Measurements from ENCODE around the gene SLC3A2. TPM values are rescaled to one million over a fixed set of nuclear protein-coding genes. Genes with fewer than 3 reads are reported as not detected.

The SLC3A2 gene
- total and polyA plus RNA-seq, 2 of the 13 experiments (the other 11 are each of a cell fraction or from before 2014, with no cell fraction given) = 213 to 226 TPM

DNA sequence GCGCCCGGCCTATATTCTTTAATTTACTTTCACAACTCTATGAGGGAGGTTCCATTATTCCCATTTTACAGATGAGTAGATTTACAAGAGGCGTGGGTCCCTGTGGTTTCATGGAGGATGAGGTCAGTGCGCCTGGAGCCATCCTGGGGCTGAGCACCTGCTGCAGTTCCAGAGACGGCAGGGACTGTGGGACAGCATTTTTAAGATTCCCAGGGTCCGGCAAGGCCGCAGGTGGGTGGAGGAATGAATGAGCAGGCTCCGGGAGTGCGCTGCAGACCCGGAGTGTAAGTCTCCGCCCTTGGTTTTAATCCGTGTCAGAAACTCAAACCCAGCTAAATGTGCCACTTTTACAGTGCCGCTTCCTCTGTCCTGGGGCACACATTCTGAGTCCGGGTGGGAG, 44.6 kb downstream of the SLC3A2 start:
- CTCF ChIA-PET (ENCODE audit: low intra/inter-chr PET ratio, low total read pairs) = no interaction called here
- Histone ChIP-seq H3K4me2 (ENCODE audit: low read depth, low read length) (no peak overlapping the region), H3K4me3 (replicated peaks in 1 of 3; ENCODE audit: insufficient read depth in 1 of 3, low read depth in 2 of 3, low read length in 3 of 3) (no peak overlapping the region), H3K79me2 (ENCODE audit: insufficient read depth, low read length) (no peaks in the 10 kb centered on the region), H3K36me3 (replicated peaks in 1 of 2; ENCODE audit: control insufficient read depth in 1 of 2, insufficient read depth in 2 of 2, low read length in 2 of 2) (no peaks in the 10 kb centered on the region), H3K9me3 (ENCODE audit: low read length) (no peaks in the 10 kb centered on the region), H3K4me1 (ENCODE audit: insufficient read depth, low read length) (no peaks in the 10 kb centered on the region), H3K9ac (ENCODE audit: insufficient read depth, low read depth, low read length) (no peak overlapping the region), H4K20me1 (ENCODE audit: insufficient read depth, low read length) (no peaks in the 10 kb centered on the region), H3K27ac (ENCODE audit: extremely low read length, insufficient read depth, low read length) (no peak overlapping the region), H3K27me3 (ENCODE audit: control insufficient read depth in 1 of 2, insufficient read depth in 2 of 2, low read length in 2 of 2) (peaks cover 8 to 39% of the 10 kb centered on the region in 2 experiments; a peak in 4 of 5 replicates), H2AFZ (ENCODE audit: low read length) (no peak overlapping the region)
- 59% methylated on average over 13 of the region's 14 CpGs for WGBS (ENCODE audit: low lambda C conversion rate)
- intact Hi-C loops (cut with micrococcal nuclease; ENCODE audit: unreplicated experiment) = no loop called here
- FAIRE-seq = no peak
- DNase-seq (ENCODE audit: low spot score) = no peak
- ATAC-seq = no peak
- POLR2A ChIA-PET = no interaction called here
- in situ Hi-C loops (cut with HindIII; ENCODE audit: extremely low pct_ligation_motif_present, low pct_unique_long_range_greater_than_20kb) = no loop called here
- no TSS peak for BruUV-seq (replicated peaks)
- TF ChIP-seq HNF4A (CRISPR knock-in tag; IDR thresholded peaks at IDR 0.05) = no peak
- TF ChIP-seq ZNF629 (CRISPR knock-in tag; conservative IDR thresholded peaks at IDR 0.05) = 0 out of 2 replicates have a peak, but pooled peaks have one; percentile 7

- Histone ChIP-seq H3K9me3 (ENCODE audit: low read length) (no peaks in the 10 kb centered on the region), H3K36me3 (replicated peaks in 1 of 2; ENCODE audit: control insufficient read depth in 1 of 2, insufficient read depth in 2 of 2, low read length in 2 of 2) (no peaks in the 10 kb centered on the region), H3K9ac (ENCODE audit: insufficient read depth, low read depth, low read length) (no peak overlapping the region), H3K4me3 (replicated peaks in 1 of 3; ENCODE audit: insufficient read depth in 1 of 3, low read depth in 2 of 3, low read length in 3 of 3) (no peak overlapping the region), H3K4me2 (ENCODE audit: low read depth, low read length) (no peak overlapping the region), H3K4me1 (ENCODE audit: insufficient read depth, low read length) (no peaks in the 10 kb centered on the region), H4K20me1 (ENCODE audit: insufficient read depth, low read length) (no peaks in the 10 kb centered on the region), H3K79me2 (ENCODE audit: insufficient read depth, low read length) (no peaks in the 10 kb centered on the region), H3K27ac (ENCODE audit: extremely low read length, insufficient read depth, low read length) (no peak overlapping the region), H3K27me3 (ENCODE audit: control insufficient read depth in 1 of 2, insufficient read depth in 2 of 2, low read length in 2 of 2) (peaks cover 5 to 35% of the 10 kb centered on the region in 2 experiments; a peak in 4 of 5 replicates), H2AFZ (ENCODE audit: low read length) (no peak overlapping the region)
- ChIA-PET POLR2A (no interaction called here), CTCF (ENCODE audit: low intra/inter-chr PET ratio, low total read pairs) (no interaction called here)
- DNase-seq (ENCODE audit: low spot score) (no peak), FAIRE-seq (no peak), ATAC-seq (no peak)
- intact Hi-C loops (cut with micrococcal nuclease; ENCODE audit: unreplicated experiment) (no loop called here), in situ Hi-C loops (cut with HindIII; ENCODE audit: extremely low pct_ligation_motif_present, low pct_unique_long_range_greater_than_20kb) (no loop called here)
- no TSS peak for BruUV-seq (replicated peaks)
- WGBS (ENCODE audit: low lambda C conversion rate) = 80% methylated on average over 53 of the region's 71 CpGs
- TF ChIP-seq FOXO1 (CRISPR knock-in tag; IDR thresholded peaks at IDR 0.05) (no peak), ZNF597 (CRISPR knock-in tag; IDR thresholded peaks at IDR 0.05) (no peak), CREB1 (IDR thresholded peaks at IDR 0.05) (no peak), CREB1 (CRISPR knock-in tag; IDR thresholded peaks at IDR 0.05) (no peak), RFXAP (CRISPR knock-in tag; IDR thresholded peaks at IDR 0.05; ENCODE audit: borderline replicate concordance) (no peak), PITX1 (CRISPR knock-in tag; IDR thresholded peaks at IDR 0.05) (no peak), SIX4 (CRISPR knock-in tag; IDR thresholded peaks at IDR 0.05) (no peak), KAT7 (CRISPR knock-in tag; IDR thresholded peaks at IDR 0.05; ENCODE audit: borderline replicate concordance) (no peak), SP1 (IDR thresholded peaks at IDR 0.05) (no peak), SP1 (CRISPR knock-in tag; IDR thresholded peaks at IDR 0.05) (no peak), ZNF264 (CRISPR knock-in tag; IDR thresholded peaks at IDR 0.05) (no peak)
- TF ChIP-seq, protein P1, sequence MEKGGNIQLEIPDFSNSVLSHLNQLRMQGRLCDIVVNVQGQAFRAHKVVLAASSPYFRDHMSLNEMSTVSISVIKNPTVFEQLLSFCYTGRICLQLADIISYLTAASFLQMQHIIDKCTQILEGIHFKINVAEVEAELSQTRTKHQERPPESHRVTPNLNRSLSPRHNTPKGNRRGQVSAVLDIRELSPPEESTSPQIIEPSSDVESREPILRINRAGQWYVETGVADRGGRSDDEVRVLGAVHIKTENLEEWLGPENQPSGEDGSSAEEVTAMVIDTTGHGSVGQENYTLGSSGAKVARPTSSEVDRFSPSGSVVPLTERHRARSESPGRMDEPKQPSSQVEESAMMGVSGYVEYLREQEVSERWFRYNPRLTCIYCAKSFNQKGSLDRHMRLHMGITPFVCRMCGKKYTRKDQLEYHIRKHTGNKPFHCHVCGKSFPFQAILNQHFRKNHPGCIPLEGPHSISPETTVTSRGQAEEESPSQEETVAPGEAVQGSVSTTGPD (CRISPR knock-in tag; IDR thresholded peaks at IDR 0.05) = no peak
- TF ChIP-seq, protein P2, sequence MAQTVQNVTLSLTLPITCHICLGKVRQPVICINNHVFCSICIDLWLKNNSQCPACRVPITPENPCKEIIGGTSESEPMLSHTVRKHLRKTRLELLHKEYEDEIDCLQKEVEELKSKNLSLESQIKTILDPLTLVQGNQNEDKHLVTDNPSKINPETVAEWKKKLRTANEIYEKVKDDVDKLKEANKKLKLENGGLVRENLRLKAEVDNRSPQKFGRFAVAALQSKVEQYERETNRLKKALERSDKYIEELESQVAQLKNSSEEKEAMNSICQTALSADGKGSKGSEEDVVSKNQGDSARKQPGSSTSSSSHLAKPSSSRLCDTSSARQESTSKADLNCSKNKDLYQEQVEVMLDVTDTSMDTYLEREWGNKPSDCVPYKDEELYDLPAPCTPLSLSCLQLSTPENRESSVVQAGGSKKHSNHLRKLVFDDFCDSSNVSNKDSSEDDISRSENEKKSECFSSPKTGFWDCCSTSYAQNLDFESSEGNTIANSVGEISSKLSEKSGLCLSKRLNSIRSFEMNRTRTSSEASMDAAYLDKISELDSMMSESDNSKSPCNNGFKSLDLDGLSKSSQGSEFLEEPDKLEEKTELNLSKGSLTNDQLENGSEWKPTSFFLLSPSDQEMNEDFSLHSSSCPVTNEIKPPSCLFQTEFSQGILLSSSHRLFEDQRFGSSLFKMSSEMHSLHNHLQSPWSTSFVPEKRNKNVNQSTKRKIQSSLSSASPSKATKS (CRISPR knock-in tag; IDR thresholded peaks at IDR 0.05) = no peak
These were observed 45.3 kb downstream of the SLC3A2 start for GRCh38 chr11:62925745-62926679.
